HEK293T (cell line): ENCODE results near the gene PPL.

Experiments used
- CTCF ChIA-PET: fragments of 350-600 bp; formaldehyde crosslinking; extraction: SDS; loops from one replicate; lab custom pipeline; 2021; ENCODE audit warnings: antibody characterized with exemption, inconsistent platforms; lab: Yijun Ruan, JAX
- POLR2A ChIA-PET: fragments of 350-600 bp; formaldehyde crosslinking; extraction: SDS; loops from one replicate; lab custom pipeline; 2020; ENCODE audit warnings: antibody characterized with exemption, inconsistent platforms; lab: Yijun Ruan, JAX
- DNase-seq: peaks from one replicate; pipeline ENCODE4 v3.0.0; 2012; ENCODE audit warnings: mixed read lengths; ENCODE audit errors: extremely low spot score
- ARNT ChIP-seq: fragments of 450-650 bp; IDR thresholded peaks from 2 replicates; pipeline ENCODE4 v1.6.1; 2017; ENCODE audit warnings: mild to moderate bottlenecking
- BHLHE40 ChIP-seq: fragments of 450-650 bp; IDR thresholded peaks from 2 replicates; pipeline ENCODE4 v1.6.1; 2016; ENCODE audit warnings: mild to moderate bottlenecking, moderate library complexity, borderline replicate concordance
- CTBP1 ChIP-seq: fragments of 450-650 bp; IDR thresholded peaks from 2 replicates; pipeline ENCODE4 v1.6.1; 2016; ENCODE audit warnings: borderline replicate concordance
- ELF4 ChIP-seq: fragments of 450-650 bp; IDR thresholded peaks from 2 replicates; pipeline ENCODE4 v1.6.1; 2017; ENCODE audit warnings: antibody characterized with exemption
- FOXA1 ChIP-seq: fragments of 450-650 bp; IDR thresholded peaks from 2 replicates; pipeline ENCODE4 v1.6.1; 2016; ENCODE audit warnings: mild to moderate bottlenecking
- FOXK2 ChIP-seq: fragments of 450-650 bp; IDR thresholded peaks from 2 replicates; pipeline ENCODE4 v1.6.1; 2016; ENCODE audit warnings: mild to moderate bottlenecking
- FOXM1 ChIP-seq: fragments of 450-650 bp; IDR thresholded peaks from 2 replicates; pipeline ENCODE4 v1.6.1; 2017; ENCODE audit warnings: mild to moderate bottlenecking, borderline replicate concordance
- HDGF ChIP-seq: fragments of 450-650 bp; IDR thresholded peaks from 2 replicates; pipeline ENCODE4 v1.6.1; 2017; ENCODE audit warnings: antibody characterized with exemption, borderline replicate concordance
- L3MBTL2 ChIP-seq: fragments of 450-650 bp; conservative IDR thresholded peaks from 2 replicates; pipeline ENCODE4 v1.6.1; 2016; ENCODE audit warnings: mild to moderate bottlenecking
- LEF1 ChIP-seq: fragments of 450-650 bp; IDR thresholded peaks from 2 replicates; pipeline ENCODE4 v1.6.1; 2017; ENCODE audit warnings: mild to moderate bottlenecking, borderline replicate concordance
- NFRKB ChIP-seq: fragments of 450-650 bp; IDR thresholded peaks from 2 replicates; pipeline ENCODE4 v1.6.1; 2016; ENCODE audit warnings: mild to moderate bottlenecking, moderate library complexity
- PKNOX1 ChIP-seq: fragments of 450-650 bp; IDR thresholded peaks from 2 replicates; pipeline ENCODE4 v1.6.1; 2016
- SP1 ChIP-seq: fragments of 450-650 bp; IDR thresholded peaks from 2 replicates; pipeline ENCODE4 v1.6.1; 2017
- SUZ12 ChIP-seq: fragments of 450-650 bp; IDR thresholded peaks from 2 replicates; pipeline ENCODE4 v1.6.1; 2016; ENCODE audit warnings: mild to moderate bottlenecking
- TARDBP ChIP-seq: fragments of 450-650 bp; IDR thresholded peaks from 2 replicates; pipeline ENCODE4 v1.6.1; 2016
- ZNF384 ChIP-seq: fragments of 450-650 bp; IDR thresholded peaks from 2 replicates; pipeline ENCODE4 v1.6.1; 2016

Gene PPL

GRCh38 chr16:4948903-4949766 is 12.2 kb upstream of the PPL start:
- TF ChIP-seq SUZ12 (no peak), CTBP1 (no peak), BHLHE40 (no peak), FOXA1 (no peak), TARDBP (no peak), ELF4 (no peak), FOXK2 (no peak), PKNOX1 (no peak), FOXM1 (no peak), SP1 (no peak), ZNF384 (no peak), NFRKB (no peak), L3MBTL2 (no peak), LEF1 (no peak), HDGF (no peak), ARNT (no peak)
- ChIA-PET CTCF (interaction anchor here (0.7 kb wide), 1 partner anchor 166 kb away, joined by 3 read pairs; no protein-coding TSS in a partner anchor), POLR2A (no interaction called here)
- DNase-seq: no peak

GRCh38 chr16:4947722-4948503 is 11.0 kb upstream of the PPL start:
- ChIA-PET POLR2A (interaction anchor here (0.9 to 1.0 kb wide), 2 partner anchors 100 to 214 kb away, joined by 4 read pairs; partner anchors contain the start of genes ANKS3, DNAAF8, GLYR1 and UBN1), CTCF (interaction anchor here (0.7 to 1.1 kb wide), 4 partner anchors 8 to 165 kb away, joined by 3 to 4 read pairs (median 3); partner anchors contain the start of gene SEC14L5)
- TF ChIP-seq HDGF (no peak), NFRKB (no peak), ARNT (no peak), CTBP1 (no peak)
- no peak for DNase-seq

- ChIA-PET CTCF (no interaction called here), POLR2A (interaction anchor here (1.0 kb wide), 1 partner anchor 99 kb away, joined by 4 read pairs; the partner anchor contains the start of genes GLYR1 and UBN1)
Measured at GRCh38 chr16:4946917-4947316, 10.0 kb upstream of the PPL start.

GRCh38 chr16:4945560-4946502 is 8.9 kb upstream of the PPL start:
- CTCF ChIA-PET: no interaction called here
- no peak for DNase-seq
- POLR2A ChIA-PET: no interaction called here
- TF ChIP-seq LEF1: no peak
- TF ChIP-seq ZNF384: no peak
- TF ChIP-seq BHLHE40: no peak
- TF ChIP-seq HDGF: no peak
- no peak for TF ChIP-seq PKNOX1
- TF ChIP-seq FOXM1: no peak
- TF ChIP-seq TARDBP: no peak
- no peak for TF ChIP-seq L3MBTL2
- no peak for TF ChIP-seq FOXK2
- TF ChIP-seq SP1: no peak
- TF ChIP-seq CTBP1: no peak
- no peak for TF ChIP-seq NFRKB
- no peak for TF ChIP-seq ELF4
- TF ChIP-seq ARNT: no peak
- no peak for TF ChIP-seq SUZ12
- TF ChIP-seq FOXA1: no peak

More at GRCh38 chr16:4946917-4947316, 10.0 kb upstream of the PPL start:
- TF ChIP-seq BHLHE40 (no peak), CTBP1 (no peak), HDGF (no peak), FOXA1 (no peak), ZNF384 (no peak), PKNOX1 (no peak), LEF1 (no peak), NFRKB (no peak), L3MBTL2 (no peak), FOXK2 (no peak), TARDBP (no peak), SP1 (no peak), SUZ12 (no peak), FOXM1 (no peak)
- DNase-seq: no peak
